ENCODE results near the gene UBA52.

Gene UBA52

GRCh38 chr19:18616023-18616422 is 44.4 kb downstream of the UBA52 start:
- Histone ChIP-seq H3K27me3 (ENCODE audit: control insufficient read depth, insufficient read depth, low read length) (peaks cover 60% of the 10 kb centered on the region), H3K36me3 (ENCODE audit: control insufficient read depth, insufficient read depth, low read length) (no peaks in the 10 kb centered on the region), H3K9ac (ENCODE audit: low read length) (no peak overlapping the region), H3K9me3 (ENCODE audit: control insufficient read depth, low read length) (no peaks in the 10 kb centered on the region), H3K4me1 (ENCODE audit: control insufficient read depth, insufficient read depth, low read length) (peaks cover 12% of the 10 kb centered on the region), H3K4me3 (ENCODE audit: low read length) (no peak overlapping the region)

- peaks cover 47% of the 10 kb centered on the region for H3K27me3 ChIP-seq (ENCODE audit: control insufficient read depth, insufficient read depth, low read length)
These were observed 45.9 kb downstream of the UBA52 start for GRCh38 chr19:18617562-18617961.

GRCh38 chr19:18618236-18618635 is 46.6 kb downstream of the UBA52 start:
- H3K27me3 ChIP-seq (ENCODE audit: control insufficient read depth, insufficient read depth, low read length), result peaks cover 40% of the 10 kb centered on the region
- H3K4me1 ChIP-seq (ENCODE audit: control insufficient read depth, insufficient read depth, low read length), result no peaks in the 10 kb centered on the region
- H3K4me3 ChIP-seq (ENCODE audit: low read length), result no peak overlapping the region
- H3K9ac ChIP-seq (ENCODE audit: low read length), result no peak overlapping the region
- H3K9me3 ChIP-seq (ENCODE audit: control insufficient read depth, low read length), result no peaks in the 10 kb centered on the region
- H3K36me3 ChIP-seq (ENCODE audit: control insufficient read depth, insufficient read depth, low read length), result no peaks in the 10 kb centered on the region

More at GRCh38 chr19:18617562-18617961, 45.9 kb downstream of the UBA52 start:
- no peak overlapping the region for H3K9ac ChIP-seq (ENCODE audit: low read length)
- H3K4me1 ChIP-seq (ENCODE audit: control insufficient read depth, insufficient read depth, low read length), result peaks cover 5% of the 10 kb centered on the region
- no peak overlapping the region for H3K4me3 ChIP-seq (ENCODE audit: low read length)
- no peaks in the 10 kb centered on the region for H3K9me3 ChIP-seq (ENCODE audit: control insufficient read depth, low read length)
- no peaks in the 10 kb centered on the region for H3K36me3 ChIP-seq (ENCODE audit: control insufficient read depth, insufficient read depth, low read length)

- no peak overlapping the region for H3K9ac ChIP-seq (ENCODE audit: low read length)
- peaks cover 19% of the 10 kb centered on the region for H3K27me3 ChIP-seq (ENCODE audit: control insufficient read depth, insufficient read depth, low read length)
- H3K36me3 ChIP-seq (ENCODE audit: control insufficient read depth, insufficient read depth, low read length), result no peaks in the 10 kb centered on the region
- no peak overlapping the region for H3K4me3 ChIP-seq (ENCODE audit: low read length)
- no peaks in the 10 kb centered on the region for H3K9me3 ChIP-seq (ENCODE audit: control insufficient read depth, low read length)
- no peaks in the 10 kb centered on the region for H3K4me1 ChIP-seq (ENCODE audit: control insufficient read depth, insufficient read depth, low read length)
These were observed 48.7 kb downstream of the UBA52 start for GRCh38 chr19:18620311-18620710.

GRCh38 chr19:18620902-18621301 is 49.2 kb downstream of the UBA52 start:
- H3K27me3 ChIP-seq (ENCODE audit: control insufficient read depth, insufficient read depth, low read length), result peaks cover 15% of the 10 kb centered on the region
- H3K4me1 ChIP-seq (ENCODE audit: control insufficient read depth, insufficient read depth, low read length), result no peaks in the 10 kb centered on the region
- H3K36me3 ChIP-seq (ENCODE audit: control insufficient read depth, insufficient read depth, low read length), result no peaks in the 10 kb centered on the region
- H3K9ac ChIP-seq (ENCODE audit: low read length), result no peak overlapping the region
- H3K9me3 ChIP-seq (ENCODE audit: control insufficient read depth, low read length), result no peaks in the 10 kb centered on the region
- no peak overlapping the region for H3K4me3 ChIP-seq (ENCODE audit: low read length)

GRCh38 chr19:18626906-18627305 is 55.2 kb downstream of the UBA52 start:
- Histone ChIP-seq H3K4me3 (ENCODE audit: low read length) (no peak overlapping the region), H3K27me3 (ENCODE audit: control insufficient read depth, insufficient read depth, low read length) (no peaks in the 10 kb centered on the region), H3K36me3 (ENCODE audit: control insufficient read depth, insufficient read depth, low read length) (no peaks in the 10 kb centered on the region), H3K4me1 (ENCODE audit: control insufficient read depth, insufficient read depth, low read length) (no peaks in the 10 kb centered on the region), H3K9me3 (ENCODE audit: control insufficient read depth, low read length) (no peaks in the 10 kb centered on the region), H3K9ac (ENCODE audit: low read length) (no peak overlapping the region)
